Left hindlimb (tissue), 1 donor: Measurements from ENCODE around the gene TRPC1.

Source experiments
- DNase-seq: peaks from one replicate; pipeline ENCODE4 v3.0.0-alpha.2; 2018

The TRPC1 gene

DNA sequence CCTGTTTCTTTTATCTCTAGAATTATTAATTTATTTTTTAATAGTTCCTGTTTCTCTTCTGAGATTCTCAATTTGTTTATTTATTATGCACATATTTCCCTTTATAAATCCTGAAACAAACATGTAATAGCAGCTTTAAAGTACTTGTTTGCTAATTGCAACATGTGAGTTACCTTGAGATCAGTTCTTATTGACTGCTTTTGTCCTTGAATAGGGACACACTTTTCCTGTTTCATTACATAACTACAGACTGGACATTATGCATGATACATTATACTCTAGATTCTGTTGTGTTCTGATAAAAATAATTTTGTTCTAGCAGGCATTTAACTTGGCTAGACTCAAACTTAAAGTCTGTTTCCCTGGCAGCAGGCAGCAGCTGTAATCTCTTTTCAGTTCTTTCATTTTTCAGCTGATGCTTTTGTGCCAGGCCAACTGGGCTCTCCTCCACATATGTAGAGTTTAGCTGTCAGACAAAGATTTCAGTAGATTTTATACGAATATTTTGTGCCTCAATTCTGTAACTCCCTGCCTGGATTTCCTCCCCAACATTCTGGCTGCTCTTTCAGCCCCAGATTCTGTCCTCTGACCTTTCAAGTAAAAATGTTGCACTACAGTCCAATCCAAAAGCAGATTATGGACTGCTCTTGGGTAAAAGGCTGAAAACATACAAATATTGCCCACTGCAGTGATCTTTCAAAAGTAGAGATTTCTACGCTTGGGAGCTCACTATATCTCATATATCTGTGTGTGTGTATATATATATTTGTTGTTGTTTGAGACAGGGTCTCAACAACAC is 123.1 kb downstream of the TRPC1 start:
- no peak for DNase-seq

DNA sequence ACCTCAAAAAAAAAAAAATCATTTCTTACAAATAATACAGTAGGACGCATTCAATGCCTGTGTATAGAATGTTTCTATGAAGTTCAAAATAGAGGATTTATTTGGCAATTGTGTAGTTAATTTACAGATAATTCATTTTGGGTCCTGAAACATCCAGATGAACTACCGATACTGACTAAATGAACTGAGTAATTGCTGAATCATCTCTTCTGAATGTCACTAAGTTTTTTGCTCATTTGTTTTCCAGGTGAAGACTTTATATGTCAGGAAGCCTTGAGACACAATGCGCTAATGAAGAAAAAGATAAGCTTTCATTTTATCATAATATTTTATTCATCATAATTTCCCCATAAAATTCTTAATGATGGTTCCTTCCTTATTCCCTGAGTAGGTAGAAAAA is 125.3 kb downstream of the TRPC1 start:
- no peak for DNase-seq

GRCh38 chr3:142850395-142851023 is 126.7 kb downstream of the TRPC1 start:
- DNase-seq = no peak

DNA sequence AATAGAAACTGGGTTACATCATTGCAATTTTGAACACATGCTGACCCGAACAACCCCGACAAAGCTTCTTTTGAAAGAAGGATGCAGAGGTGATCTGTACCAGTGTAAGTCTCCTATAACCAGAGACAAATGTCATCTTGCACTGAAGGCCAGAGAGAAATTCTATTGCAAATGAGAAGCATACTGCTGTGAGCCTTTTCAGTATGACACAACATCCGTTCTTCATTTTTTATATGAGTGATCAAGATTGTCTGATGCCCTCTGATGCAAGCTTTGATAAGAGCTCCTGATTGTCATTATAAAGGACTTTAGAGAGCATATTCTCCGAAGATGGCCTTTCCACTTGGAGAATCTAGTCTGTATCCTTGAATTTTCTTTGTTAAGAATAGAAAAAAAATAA is 128.2 kb downstream of the TRPC1 start:
- DNase-seq = no peak

DNA sequence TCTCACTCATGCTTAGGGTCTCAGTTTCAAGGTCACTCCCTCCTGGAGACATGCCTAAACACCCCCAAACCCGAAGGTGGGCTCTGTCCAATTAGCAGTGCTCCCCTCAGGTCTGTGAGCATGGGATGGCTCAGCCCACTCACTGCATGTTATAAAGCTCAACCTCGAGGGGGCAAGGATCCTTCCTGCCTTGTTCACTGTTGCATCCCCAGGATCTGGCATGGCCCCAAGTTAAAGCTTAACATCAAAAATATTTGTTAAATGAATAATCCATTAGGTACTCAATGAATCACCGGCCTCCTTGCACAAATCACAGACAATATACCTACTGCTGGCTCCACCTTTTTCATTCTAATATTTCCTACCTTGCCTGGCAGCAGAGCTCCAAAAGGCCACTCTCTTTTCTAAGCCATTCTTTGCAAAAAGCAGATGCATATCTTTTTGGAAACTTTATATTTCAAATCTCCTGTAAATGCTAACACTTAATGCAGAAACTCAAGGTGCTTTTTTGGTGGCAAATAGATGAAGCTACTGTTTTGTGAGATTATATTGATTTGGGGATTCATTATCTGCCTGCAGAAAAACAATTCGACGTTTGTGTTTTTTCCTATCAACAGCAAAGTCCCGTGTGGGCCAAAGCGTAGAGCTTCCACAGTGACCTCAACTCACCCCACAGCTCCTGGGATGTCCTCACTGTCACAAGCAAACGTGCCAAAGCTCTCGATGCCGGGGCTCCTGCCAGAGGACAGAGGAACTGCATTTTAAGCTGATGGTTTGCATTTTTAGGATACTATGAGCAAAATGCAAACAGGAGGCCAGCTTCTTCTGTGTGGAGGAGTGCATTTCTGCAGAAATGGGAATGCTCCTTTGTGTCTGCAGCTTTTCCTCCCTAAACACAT is 129.7 kb downstream of the TRPC1 start:
- DNase-seq = no peak

DNA sequence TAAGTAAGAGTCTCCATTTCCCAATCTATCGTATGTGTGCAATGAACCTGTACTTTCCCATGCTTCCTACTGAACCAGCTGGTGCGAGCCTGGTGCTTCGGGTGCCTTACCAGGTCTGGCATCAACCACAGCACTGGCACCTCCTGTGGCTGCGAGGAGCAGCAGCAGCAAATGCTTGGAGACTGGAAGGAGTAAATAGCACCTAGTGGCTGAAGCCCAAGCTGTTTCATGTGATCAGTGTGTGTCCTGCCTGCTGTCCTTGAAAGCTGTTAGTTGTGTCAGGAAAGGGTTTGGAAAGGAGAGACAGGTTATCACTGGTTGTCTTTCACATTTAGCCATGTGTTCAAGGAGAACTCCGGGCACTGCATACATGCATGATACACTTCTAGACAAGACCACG is 133.2 kb downstream of the TRPC1 start:
- no peak for DNase-seq
